DND-41 (cell line): ENCODE results near the gene DHODH.

Source experiments
- ATAC-seq: fragments of 200-7000 bp; cut with Tn5 transposase; 3 replicates; pipeline ENCODE4 v1.9.1; 2021; ENCODE audit warnings: low read depth; ENCODE audit not compliant: insufficient read depth
- DNase-seq: peaks from one replicate; pipeline ENCODE4 v3.0.0-alpha.2; 2020
- H2AFZ ChIP-seq: 2 replicates; pipeline ENCODE4 v1.6.0; 2012; ENCODE audit warnings: low read depth, low read length
- H3K27ac ChIP-seq: 2 replicates; pipeline ENCODE4 v1.5.1; 2012; ENCODE audit warnings: low read length, inconsistent platforms
- H3K27me3 ChIP-seq: fragments of 200-600 bp; sonication (generic); 2 replicates; pipeline ENCODE4 v1.6.0; 2012; ENCODE audit warnings: low read length, mild to moderate bottlenecking, inconsistent platforms; ENCODE audit not compliant: insufficient read depth, poor library complexity
- H3K36me3 ChIP-seq: 2 replicates; pipeline ENCODE4 v1.5.1; 2012; ENCODE audit warnings: low read length, inconsistent platforms; ENCODE audit not compliant: insufficient read depth
- H3K4me1 ChIP-seq: 2 replicates; pipeline ENCODE4 v1.5.1; 2012; ENCODE audit warnings: mild to moderate bottlenecking, low read length; ENCODE audit not compliant: insufficient read depth
- H3K4me2 ChIP-seq: 2 replicates; pipeline ENCODE4 v1.6.0; 2012; ENCODE audit warnings: mild to moderate bottlenecking, moderate library complexity, low read length, inconsistent platforms; ENCODE audit not compliant: insufficient read depth
- H3K4me3 ChIP-seq, 2 experiments: fragments of 200-600 bp in 1 of 2; shearing (Covaris generic) in 1 of 2; 2 replicates each; pipeline ENCODE4 v1.5.1; 2012 to 2016; ENCODE audit warnings: inconsistent platforms in 2 of 2, low read length in 2 of 2, mild to moderate bottlenecking in 2 of 2, low read depth in 1 of 2, moderate library complexity in 1 of 2
- H3K79me2 ChIP-seq: 2 replicates; pipeline ENCODE4 v1.6.0; 2012; ENCODE audit warnings: low read length, inconsistent platforms; ENCODE audit not compliant: insufficient read depth
- H3K9ac ChIP-seq: 2 replicates; pipeline ENCODE4 v1.6.0; 2012; ENCODE audit warnings: low read depth, mild to moderate bottlenecking, inconsistent platforms, low read length, moderate library complexity
- H3K9me3 ChIP-seq: 2 replicates; pipeline ENCODE4 v1.5.1; 2012; ENCODE audit warnings: low read length, moderate library complexity, mild to moderate bottlenecking, inconsistent platforms; ENCODE audit not compliant: insufficient read depth, severe bottlenecking
- H4K20me1 ChIP-seq: 2 replicates; pipeline ENCODE4 v1.6.0; 2012; ENCODE audit warnings: low read length; ENCODE audit not compliant: insufficient read depth
- EZH2 ChIP-seq: IDR thresholded peaks from 3 replicates; pipeline ENCODE4 v1.6.1; 2012; ENCODE audit warnings: borderline replicate concordance, low read depth, mild to moderate bottlenecking, moderate library complexity, low read length, inconsistent platforms; ENCODE audit not compliant: severe bottlenecking
- TF ChIP-seq, protein P1 (sequence below): IDR thresholded peaks from 2 replicates; pipeline ENCODE4 v1.5.1; 2012; ENCODE audit warnings: borderline replicate concordance, low read length, moderate library complexity, mild to moderate bottlenecking; ENCODE audit not compliant: poor library complexity, severe bottlenecking; ENCODE audit errors: extremely low read depth

DHODH gene

DNA sequence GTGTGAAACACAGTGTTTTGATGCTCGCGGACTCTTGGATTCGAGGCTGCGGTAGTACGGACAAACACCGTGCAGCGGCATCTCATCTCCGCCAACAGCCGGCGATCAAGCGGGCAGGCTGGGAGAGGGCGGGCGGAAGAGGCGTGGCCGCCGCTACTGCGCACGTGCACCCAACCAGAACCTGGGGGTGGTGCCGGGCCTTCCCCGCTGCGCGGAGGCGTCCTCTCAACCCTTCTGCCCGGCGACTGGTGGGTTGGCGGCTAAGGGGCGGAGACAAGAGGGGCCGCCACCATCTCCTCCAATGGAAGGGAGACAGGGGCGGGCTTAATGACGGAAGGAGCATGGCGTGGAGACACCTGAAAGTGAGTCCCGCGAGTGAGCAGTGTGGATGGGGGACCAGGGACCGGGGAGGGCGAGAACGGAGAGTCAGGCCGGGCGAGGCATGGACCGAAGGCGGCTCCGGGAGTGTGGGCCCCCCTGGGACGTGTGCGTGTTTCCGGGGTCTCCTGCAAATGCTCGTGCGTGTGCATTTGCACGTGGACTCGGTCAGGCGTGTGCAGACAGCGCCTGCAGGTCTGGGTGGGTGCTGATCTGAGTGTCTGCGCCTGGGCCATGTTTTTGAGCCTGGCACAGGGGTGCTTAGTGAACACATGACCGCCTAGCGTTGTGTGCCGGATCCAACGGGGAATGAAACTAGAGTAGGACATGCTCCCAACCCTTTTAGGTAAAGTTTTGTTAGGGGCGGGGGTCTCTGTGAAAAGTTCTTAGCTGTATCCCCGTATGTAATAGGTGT lies at the start of gene DHODH:
Gene DHODH (plus strand): TSS at position 321 of the 793 bp plus-strand sequence. CDS start 21 bp downstream, at position 342.
- Histone ChIP-seq H3K4me3 (peak within 1 kb of the TSS; percentile 76 to 99), H3K4me2 (peak within 1 kb of the TSS; percentile 91), H3K4me1 (peaks cover 16% of the 10 kb centered on the region), H3K36me3 (peaks cover 20% of the 10 kb centered on the region; the same call in 1 of the 2 replicates), H3K79me2 (peaks cover 21% of the 10 kb centered on the region), H3K27me3 (no peaks in the 10 kb centered on the region), H3K9ac (peak within 1 kb of the TSS; percentile 75), H4K20me1 (no peaks in the 10 kb centered on the region), H3K9me3 (no peaks in the 10 kb centered on the region), H2AFZ (peak within 1 kb of the TSS; percentile 100), H3K27ac (peak within 1 kb of the TSS; percentile 83)
- peak; percentile 99 for DNase-seq
- TF ChIP-seq EZH2: no peak
- TF ChIP-seq, protein P1, sequence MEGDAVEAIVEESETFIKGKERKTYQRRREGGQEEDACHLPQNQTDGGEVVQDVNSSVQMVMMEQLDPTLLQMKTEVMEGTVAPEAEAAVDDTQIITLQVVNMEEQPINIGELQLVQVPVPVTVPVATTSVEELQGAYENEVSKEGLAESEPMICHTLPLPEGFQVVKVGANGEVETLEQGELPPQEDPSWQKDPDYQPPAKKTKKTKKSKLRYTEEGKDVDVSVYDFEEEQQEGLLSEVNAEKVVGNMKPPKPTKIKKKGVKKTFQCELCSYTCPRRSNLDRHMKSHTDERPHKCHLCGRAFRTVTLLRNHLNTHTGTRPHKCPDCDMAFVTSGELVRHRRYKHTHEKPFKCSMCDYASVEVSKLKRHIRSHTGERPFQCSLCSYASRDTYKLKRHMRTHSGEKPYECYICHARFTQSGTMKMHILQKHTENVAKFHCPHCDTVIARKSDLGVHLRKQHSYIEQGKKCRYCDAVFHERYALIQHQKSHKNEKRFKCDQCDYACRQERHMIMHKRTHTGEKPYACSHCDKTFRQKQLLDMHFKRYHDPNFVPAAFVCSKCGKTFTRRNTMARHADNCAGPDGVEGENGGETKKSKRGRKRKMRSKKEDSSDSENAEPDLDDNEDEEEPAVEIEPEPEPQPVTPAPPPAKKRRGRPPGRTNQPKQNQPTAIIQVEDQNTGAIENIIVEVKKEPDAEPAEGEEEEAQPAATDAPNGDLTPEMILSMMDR: peak; percentile 24
- ATAC-seq: peak; percentile 98

DNA sequence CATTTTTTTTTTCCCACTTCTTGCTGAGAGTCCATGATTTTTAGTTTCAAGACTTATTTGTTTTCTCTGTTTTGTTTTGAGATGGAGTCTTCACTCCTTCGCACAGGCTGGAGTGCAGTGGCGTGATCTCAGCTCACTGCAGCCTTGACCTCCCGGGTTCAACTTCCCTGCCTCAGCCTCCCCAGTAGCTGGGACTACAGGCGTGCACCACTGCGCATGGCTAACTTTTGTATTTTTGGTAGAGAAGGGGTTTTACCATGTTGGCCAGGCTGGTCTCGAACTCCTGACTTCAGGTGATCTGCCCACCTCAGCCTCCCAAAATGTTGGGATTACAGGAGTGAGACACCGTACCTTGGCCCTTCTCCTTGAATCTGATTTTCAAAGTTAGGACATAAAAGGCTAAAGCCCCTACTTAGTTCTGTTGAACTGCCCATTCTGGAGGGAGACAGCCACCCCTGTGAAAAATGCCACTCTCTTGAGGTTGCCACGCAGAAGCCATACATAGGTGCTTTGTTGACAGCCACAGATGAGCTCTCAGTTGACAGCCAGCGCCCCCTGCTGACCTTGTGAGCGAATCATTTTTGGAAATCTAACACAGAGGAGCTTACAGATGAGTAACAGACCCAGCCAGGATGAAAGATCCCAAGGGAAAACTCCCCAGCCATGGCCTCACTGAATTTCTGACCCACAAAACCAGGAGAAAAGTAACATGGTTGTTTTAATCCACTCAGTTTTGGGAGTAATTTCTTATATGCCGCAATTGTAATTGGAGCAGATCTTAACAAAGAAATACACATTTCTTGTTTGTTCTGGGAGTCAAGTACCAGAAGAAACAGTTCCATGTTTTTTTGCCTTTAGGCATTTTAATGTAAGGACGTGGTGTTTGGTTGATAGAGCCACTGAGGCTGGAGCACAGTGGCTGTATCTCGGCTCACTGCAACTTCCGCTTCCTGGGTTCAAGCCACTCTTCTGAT lies 47.2 kb upstream of the DHODH start:
- 0 out of 2 replicates have a peak overlapping the region, but pooled peaks have one; percentile 22 for H2AFZ ChIP-seq

DNA sequence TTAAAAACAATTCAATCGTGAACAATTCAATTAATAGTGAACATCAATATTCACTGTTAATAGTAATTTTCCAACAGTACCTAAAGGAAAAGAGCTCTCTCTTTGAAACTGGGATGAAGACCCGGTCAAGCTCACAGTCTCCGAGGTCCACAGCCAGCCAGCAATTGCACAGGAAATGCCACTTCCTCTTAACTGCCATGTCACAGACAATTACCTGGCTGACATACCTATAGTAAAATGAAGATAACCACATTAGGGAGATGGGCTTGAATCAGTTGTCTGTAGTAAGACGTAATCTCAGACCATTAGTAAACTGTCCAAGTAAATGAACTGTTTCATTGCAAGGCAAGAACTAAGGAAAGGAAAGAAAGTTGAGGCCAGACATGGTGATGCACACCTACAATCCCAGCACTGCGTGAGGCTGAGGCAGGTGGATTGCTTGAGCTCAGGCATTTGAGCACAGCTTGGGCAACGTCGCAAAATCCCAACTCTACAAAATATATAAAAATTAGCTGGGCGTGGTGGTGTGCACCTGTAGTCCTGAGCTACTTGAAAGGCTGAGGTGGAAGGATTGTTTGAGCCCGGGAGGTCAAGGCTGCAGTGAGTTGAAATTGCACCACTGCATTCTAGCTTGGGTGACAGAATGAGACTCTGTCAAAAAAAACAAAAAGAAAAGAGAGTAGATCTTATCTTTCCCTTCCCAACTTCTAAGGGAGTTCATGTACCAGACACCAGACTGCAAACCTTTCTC lies 45.2 kb upstream of the DHODH start:
- Histone ChIP-seq H3K27me3 (no peaks in the 10 kb centered on the region), H3K9ac (no peak overlapping the region), H3K9me3 (no peaks in the 10 kb centered on the region), H3K4me3 (no peak overlapping the region), H2AFZ (no peak overlapping the region), H3K4me2 (no peak overlapping the region), H4K20me1 (no peaks in the 10 kb centered on the region), H3K79me2 (no peaks in the 10 kb centered on the region), H3K4me1 (no peaks in the 10 kb centered on the region), H3K36me3 (no peaks in the 10 kb centered on the region), H3K27ac (no peak overlapping the region)
- ATAC-seq: no peak
- TF ChIP-seq, protein P1: no peak
- TF ChIP-seq EZH2: no peak
- DNase-seq: no peak

More for the DNA sequence above, 47.2 kb upstream of the DHODH start:
- no peak overlapping the region for H3K27ac ChIP-seq
- peak; percentile 81 for DNase-seq
- H3K79me2 ChIP-seq: no peaks in the 10 kb centered on the region
- H3K4me2 ChIP-seq: no peak overlapping the region
- no peaks in the 10 kb centered on the region for H3K9me3 ChIP-seq
- no peaks in the 10 kb centered on the region for H3K36me3 ChIP-seq
- H3K9ac ChIP-seq: no peak overlapping the region
- H3K27me3 ChIP-seq: no peaks in the 10 kb centered on the region
- TF ChIP-seq, protein P1: peak; percentile 86
- no peak for TF ChIP-seq EZH2
- no peak overlapping the region for H3K4me3 ChIP-seq
- ATAC-seq: peak; percentile 97
- no peaks in the 10 kb centered on the region for H4K20me1 ChIP-seq
- peaks cover 4% of the 10 kb centered on the region for H3K4me1 ChIP-seq
